Brain microvascular endothelial cell (primary cell): ENCODE results near the gene SMPDL3A.

Experiments used
- DNase-seq: peaks from one replicate; pipeline ENCODE4 v3.0.0-alpha.2; 2020
- H3K27ac ChIP-seq: fragments of 250-450 bp; sonication (Bioruptor Pico); 2 replicates; pipeline ENCODE4 v1.5.1; 2020; ENCODE audit warnings: mild to moderate bottlenecking, moderate library complexity
- H3K27me3 ChIP-seq: fragments of 250-450 bp; sonication (Bioruptor Pico); replicated peaks from 2 replicates; pipeline ENCODE4 v1.5.1; 2020; ENCODE audit warnings: mild to moderate bottlenecking
- H3K36me3 ChIP-seq: fragments of 250-450 bp; sonication (Bioruptor Pico); replicated peaks from 2 replicates; pipeline ENCODE4 v1.5.1; 2020; ENCODE audit warnings: mild to moderate bottlenecking
- H3K4me3 ChIP-seq: 2 replicates; pipeline ENCODE4 v1.5.1; 2011; ENCODE audit warnings: low read depth, mild to moderate bottlenecking, control low read depth, low read length, moderate library complexity
- CTCF ChIP-seq: IDR thresholded peaks from 2 replicates; pipeline ENCODE4 v1.5.1; 2011; ENCODE audit warnings: low read depth, mild to moderate bottlenecking, moderate library complexity, low read length, control low read depth, inconsistent platforms; ENCODE audit errors: missing control alignments
- in situ Hi-C: cut with HindIII; loops from 2 replicates; pipeline ENCODE4 v1.10.0; 2017; ENCODE audit warnings: low sequenced_read_pairs, low pct_ligation_motif_present

SMPDL3A gene

GRCh38 chr6:122792766-122793165 lies 3.7 kb downstream of the SMPDL3A start:
- H3K27ac ChIP-seq: no peak overlapping the region
- DNase-seq: no peak
- in situ Hi-C loops: no loop called here
- H3K4me3 ChIP-seq: no peak overlapping the region
- H3K27me3 ChIP-seq: no peaks in the 10 kb centered on the region
- H3K36me3 ChIP-seq: no peaks in the 10 kb centered on the region
- no peak for TF ChIP-seq CTCF

GRCh38 chr6:122797537-122797936 lies 8.5 kb downstream of the SMPDL3A start:
- Histone ChIP-seq H3K27ac (peak overlapping the region; percentile 36), H3K4me3 (no peak overlapping the region), H3K36me3 (no peaks in the 10 kb centered on the region), H3K27me3 (no peaks in the 10 kb centered on the region)
- no peak for DNase-seq
- TF ChIP-seq CTCF: no peak
- in situ Hi-C loops: no loop called here

GRCh38 chr6:122798099-122798641 lies 9.1 kb downstream of the SMPDL3A start:
- H3K4me3 ChIP-seq: no peak overlapping the region
- DNase-seq: peak; percentile 76

GRCh38 chr6:122799140-122799745 lies 10.2 kb downstream of the SMPDL3A start:
- in situ Hi-C loops: no loop called here
- Histone ChIP-seq H3K4me3 (no peak overlapping the region), H3K27ac (no peak overlapping the region), H3K36me3 (no peaks in the 10 kb centered on the region), H3K27me3 (no peaks in the 10 kb centered on the region)
- no peak for TF ChIP-seq CTCF
- DNase-seq: no peak

More at GRCh38 chr6:122798099-122798641, 9.1 kb downstream of the SMPDL3A start:
- in situ Hi-C loops: no loop called here
- TF ChIP-seq CTCF: no peak
- Histone ChIP-seq H3K27ac (peak overlapping the region; percentile 36), H3K36me3 (no peaks in the 10 kb centered on the region), H3K27me3 (no peaks in the 10 kb centered on the region)

GRCh38 chr6:122799916-122800686 lies 11.0 kb downstream of the SMPDL3A start:
- H3K4me3 ChIP-seq: no peak overlapping the region
- no peak for TF ChIP-seq CTCF
- H3K27ac ChIP-seq: no peak overlapping the region
- no peaks in the 10 kb centered on the region for H3K27me3 ChIP-seq
- in situ Hi-C loops: no loop called here
- DNase-seq: peak; percentile 14
- H3K36me3 ChIP-seq: no peaks in the 10 kb centered on the region

- no peaks in the 10 kb centered on the region for H3K27me3 ChIP-seq
- H3K36me3 ChIP-seq: no peaks in the 10 kb centered on the region
- in situ Hi-C loops: no loop called here
- H3K4me3 ChIP-seq: no peak overlapping the region
- no peak for DNase-seq
- H3K27ac ChIP-seq: no peak overlapping the region
- TF ChIP-seq CTCF: no peak
Observed at GRCh38 chr6:122800906-122801305, 11.8 kb downstream of the SMPDL3A start.
